Measurements from ENCODE around the gene DNMT3A.

GRCh38 chr2:25373269-25373981 lies 31.7 kb upstream of the DNMT3A start:
- TF ChIP-seq CTCF (conservative IDR thresholded peaks at IDR 0.05; ENCODE audit: low read length) (no peak), EZH2phosphoT487 (IDR thresholded peaks at IDR 0.05; ENCODE audit: borderline replicate concordance) (no peak)

Measured in Loucy (cell line).